LNCaP clone FGC (cell line): Measurements from ENCODE around the gene RANGRF.

Source experiments
- DNase-seq: peaks from one replicate; pipeline ENCODE4 v3.0.0-alpha.2; 2011; ENCODE audit warnings: low read depth
- H3K4me3 ChIP-seq: 2 replicates; pipeline ENCODE4 v1.5.1; 2011; ENCODE audit warnings: mild to moderate bottlenecking, low read depth, low read length, control low read depth
- CTCF ChIP-seq: IDR thresholded peaks from 2 replicates; pipeline ENCODE4 v1.5.1; 2012; ENCODE audit warnings: mild to moderate bottlenecking; ENCODE audit not compliant: control insufficient read depth, insufficient read depth; ENCODE audit errors: extremely low read depth

The RANGRF gene

GRCh38 chr17:8274816-8275215, 13.7 kb upstream of the RANGRF start:
- DNase-seq: no peak
- no peak overlapping the region for H3K4me3 ChIP-seq
- no peak for TF ChIP-seq CTCF

GRCh38 chr17:8275421-8276290, 12.8 kb upstream of the RANGRF start:
- DNase-seq: no peak
- TF ChIP-seq CTCF: no peak

GRCh38 chr17:8277317-8277716, 11.2 kb upstream of the RANGRF start:
- TF ChIP-seq CTCF: no peak
- H3K4me3 ChIP-seq: no peak overlapping the region
- DNase-seq: no peak

More at GRCh38 chr17:8275421-8276290, 12.8 kb upstream of the RANGRF start:
- no peak overlapping the region for H3K4me3 ChIP-seq

- TF ChIP-seq CTCF: no peak
- no peak overlapping the region for H3K4me3 ChIP-seq
- no peak for DNase-seq
Observed at GRCh38 chr17:8282345-8282744, 6.1 kb upstream of the RANGRF start.

GRCh38 chr17:8283356-8283755, 5.1 kb upstream of the RANGRF start:
- no peak for TF ChIP-seq CTCF
- no peak for DNase-seq
- H3K4me3 ChIP-seq: no peak overlapping the region

- H3K4me3 ChIP-seq: no peak overlapping the region
- DNase-seq: no peak
- no peak for TF ChIP-seq CTCF
Observed at GRCh38 chr17:8284126-8284525, 4.3 kb upstream of the RANGRF start.
